ENCODE data around the gene PSMC2.

DNA sequence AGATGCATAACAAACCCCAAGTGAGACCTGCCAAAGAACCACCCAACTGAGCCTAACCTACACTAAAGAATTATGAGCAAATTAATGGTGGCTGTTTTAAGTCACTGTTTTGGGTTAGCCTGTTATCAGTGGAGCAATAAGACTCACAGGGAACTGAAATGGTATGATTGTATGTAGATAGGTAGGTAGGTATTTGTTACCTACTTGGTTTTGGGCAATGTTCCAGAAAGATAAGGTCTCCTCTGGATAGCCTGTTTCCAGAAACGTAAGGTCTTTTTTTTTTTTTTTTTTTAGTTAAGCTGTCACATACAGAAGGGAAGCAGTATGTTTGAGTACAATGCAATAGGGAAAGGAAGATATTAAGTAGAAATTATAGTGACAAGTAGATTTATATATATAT, 47.6 kb downstream of the PSMC2 start:
- no peak for TF ChIP-seq EZH2 (optimal IDR thresholded peaks at IDR 0.05; ENCODE audit: low read depth, low read length)
- TF ChIP-seq, protein P1, sequence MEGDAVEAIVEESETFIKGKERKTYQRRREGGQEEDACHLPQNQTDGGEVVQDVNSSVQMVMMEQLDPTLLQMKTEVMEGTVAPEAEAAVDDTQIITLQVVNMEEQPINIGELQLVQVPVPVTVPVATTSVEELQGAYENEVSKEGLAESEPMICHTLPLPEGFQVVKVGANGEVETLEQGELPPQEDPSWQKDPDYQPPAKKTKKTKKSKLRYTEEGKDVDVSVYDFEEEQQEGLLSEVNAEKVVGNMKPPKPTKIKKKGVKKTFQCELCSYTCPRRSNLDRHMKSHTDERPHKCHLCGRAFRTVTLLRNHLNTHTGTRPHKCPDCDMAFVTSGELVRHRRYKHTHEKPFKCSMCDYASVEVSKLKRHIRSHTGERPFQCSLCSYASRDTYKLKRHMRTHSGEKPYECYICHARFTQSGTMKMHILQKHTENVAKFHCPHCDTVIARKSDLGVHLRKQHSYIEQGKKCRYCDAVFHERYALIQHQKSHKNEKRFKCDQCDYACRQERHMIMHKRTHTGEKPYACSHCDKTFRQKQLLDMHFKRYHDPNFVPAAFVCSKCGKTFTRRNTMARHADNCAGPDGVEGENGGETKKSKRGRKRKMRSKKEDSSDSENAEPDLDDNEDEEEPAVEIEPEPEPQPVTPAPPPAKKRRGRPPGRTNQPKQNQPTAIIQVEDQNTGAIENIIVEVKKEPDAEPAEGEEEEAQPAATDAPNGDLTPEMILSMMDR (IDR thresholded peaks at IDR 0.05; ENCODE audit: low read length), result no peak

Measured in MM.1S (cell line).